Breast epithelium (tissue), 3 donors: ENCODE results near the gene TNNI3K.

Source experiments
- CTCF ChIP-seq, 3 donors: fragments of 450-650 bp; IDR thresholded peaks; one replicate each; pipeline ENCODE4 v1.5.1; 2016 to 2017; ENCODE audit warnings: antibody characterized with exemption in 3 of 3, mild to moderate bottlenecking in 3 of 3, moderate library complexity in 3 of 3
- POLR2A ChIP-seq: fragments of 450-650 bp; IDR thresholded peaks from one replicate; pipeline ENCODE4 v1.6.1; 2016; ENCODE audit warnings: antibody characterized with exemption, mild to moderate bottlenecking, moderate library complexity

GRCh38 chr1:74429580-74429979 is 194.4 kb downstream of the TNNI3K start:
- no peak for TF ChIP-seq CTCF (IDR thresholded peaks at IDR 0.05)
- TF ChIP-seq POLR2A: no peak
